NCI-H2196 (cell line): ENCODE measurements around the gene SPATA13.
A peak's percentile ranks its signal among the peaks of the same experiment; 100 is the strongest.

Experiments used
- DNase-seq: peaks from one replicate; lab custom pipeline; 2025; ENCODE audit not compliant: unreplicated experiment; lab: John Stamatoyannopoulos, UW

The SPATA13 gene

DNA sequence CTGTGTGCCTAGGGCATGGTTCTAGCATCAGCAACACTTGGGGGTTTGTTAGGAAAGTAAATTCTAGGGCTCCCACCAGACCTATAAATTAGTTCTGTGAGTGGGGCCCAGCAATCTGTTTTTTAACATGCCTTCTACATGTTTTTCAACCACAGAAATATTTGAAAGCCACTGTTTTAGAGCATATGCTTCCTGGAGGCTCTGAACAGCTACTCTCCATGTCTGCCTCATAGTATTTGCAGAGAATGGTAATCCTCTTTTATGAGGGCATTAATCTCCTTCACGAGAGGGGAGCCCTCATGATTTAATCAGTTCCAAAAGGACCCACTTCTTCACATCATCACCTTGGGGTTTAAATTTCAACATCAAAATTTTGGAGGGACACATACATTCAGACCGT lies 6.0 kb downstream of the SPATA13 start:
- no peak for DNase-seq

DNA sequence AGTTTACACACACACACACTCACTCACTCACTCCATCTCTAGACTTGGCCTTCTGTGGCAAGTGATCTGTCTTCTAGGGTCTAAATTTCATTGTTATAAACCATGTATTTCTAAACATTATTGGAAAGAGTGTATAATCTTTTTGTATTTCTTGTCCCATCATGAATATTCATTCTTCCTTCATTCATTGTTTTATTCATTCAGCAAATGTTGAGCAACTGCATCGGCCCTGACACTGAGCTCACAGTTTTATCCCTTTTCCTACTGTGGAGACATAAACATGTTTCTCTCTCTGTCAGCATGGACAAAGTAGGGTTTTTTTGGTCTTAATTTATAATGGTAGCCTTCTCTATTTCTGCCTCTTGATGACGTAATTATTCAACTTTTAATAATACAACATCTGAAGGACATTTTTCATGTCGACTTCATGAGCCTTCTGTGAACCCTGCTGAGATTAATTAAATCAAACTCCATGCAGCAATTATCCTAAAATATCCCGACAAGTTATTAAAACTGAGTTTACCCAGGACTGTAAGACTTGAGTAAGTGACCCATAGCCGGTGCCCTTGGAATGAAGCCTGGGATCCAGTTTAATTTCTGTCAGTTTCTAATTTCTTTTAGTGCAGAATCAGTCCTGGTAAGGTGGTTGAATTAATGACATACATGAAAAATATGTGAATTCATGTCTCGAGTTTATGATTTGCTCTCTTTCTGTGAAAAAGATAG lies 7.3 kb downstream of the SPATA13 start:
- no peak for DNase-seq

DNA sequence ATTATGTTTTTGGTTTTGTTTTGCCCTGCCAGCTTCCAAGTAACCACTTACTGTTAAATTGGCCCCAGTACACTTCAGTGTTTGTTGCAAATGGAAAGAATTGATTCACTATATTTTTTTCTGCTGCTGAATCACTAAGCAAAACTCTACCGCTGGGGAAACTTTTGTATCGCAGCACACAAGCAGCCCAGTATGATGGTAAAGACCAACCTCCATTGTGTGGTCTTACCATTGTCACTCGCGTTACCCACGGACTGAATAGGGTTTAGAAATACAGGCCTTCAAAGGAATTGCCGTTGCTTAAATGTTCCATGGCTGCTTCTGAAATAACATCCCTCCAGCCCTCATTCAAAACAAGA lies 7.9 kb downstream of the SPATA13 start:
- no peak for DNase-seq

DNA sequence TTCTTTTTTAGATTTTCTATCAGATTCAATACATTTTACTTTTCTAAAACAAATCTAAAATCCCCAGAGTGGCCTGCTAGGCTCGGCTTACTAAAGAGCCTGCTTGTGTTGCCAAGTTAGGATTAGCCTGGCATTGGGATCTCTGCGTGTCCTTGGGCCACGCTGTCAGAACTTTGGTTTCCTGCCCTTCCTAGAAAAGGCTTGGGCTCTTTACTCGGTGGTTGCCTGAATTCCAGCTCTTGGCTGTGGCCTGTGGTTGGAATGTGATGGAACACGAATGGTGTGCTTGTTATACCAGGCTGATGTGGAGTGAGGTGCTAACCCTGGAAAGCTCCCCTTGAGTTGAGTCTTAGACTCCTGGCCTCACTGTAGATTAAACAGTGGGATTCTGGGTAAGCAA lies 8.5 kb downstream of the SPATA13 start:
- no peak for DNase-seq

DNA sequence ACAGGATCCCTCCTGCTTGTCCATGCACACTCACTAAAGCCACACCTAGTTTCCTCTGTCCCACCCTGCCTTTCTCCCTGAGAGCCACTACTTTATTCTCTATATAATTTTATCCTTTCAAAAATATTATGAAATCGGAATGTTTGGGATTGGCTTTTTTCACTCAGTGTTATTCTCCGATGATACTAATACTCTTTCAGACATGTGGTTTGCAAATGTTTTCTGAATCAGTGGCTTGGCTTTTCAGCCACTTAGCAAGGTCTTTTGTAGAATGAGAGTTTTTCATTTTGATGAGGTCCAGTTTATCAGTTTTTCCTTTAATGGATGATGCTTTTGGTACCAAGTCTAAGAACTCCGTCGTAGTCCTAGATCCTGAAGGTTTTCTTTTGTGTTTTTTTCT lies 11.6 kb downstream of the SPATA13 start:
- DNase-seq: no peak

DNA sequence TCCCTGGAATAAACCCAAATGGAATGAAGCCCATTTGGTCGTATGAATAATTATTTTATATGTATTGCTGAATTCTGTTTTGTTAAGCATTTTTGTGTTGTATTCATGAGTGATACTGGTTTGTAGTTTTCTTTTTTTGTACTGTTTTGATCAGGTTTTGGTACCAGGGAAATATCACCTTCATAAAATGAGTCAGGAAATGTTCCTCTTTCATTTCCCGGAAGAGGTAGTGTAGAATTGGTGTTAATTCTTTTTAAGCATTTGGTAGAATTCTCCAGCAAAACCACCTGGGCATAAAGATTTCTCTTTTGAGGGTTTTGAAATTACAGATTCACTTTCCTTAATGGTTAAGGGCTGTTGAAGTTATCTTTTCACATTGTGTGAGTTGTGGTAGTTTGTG lies 13.3 kb downstream of the SPATA13 start:
- no peak for DNase-seq

DNA sequence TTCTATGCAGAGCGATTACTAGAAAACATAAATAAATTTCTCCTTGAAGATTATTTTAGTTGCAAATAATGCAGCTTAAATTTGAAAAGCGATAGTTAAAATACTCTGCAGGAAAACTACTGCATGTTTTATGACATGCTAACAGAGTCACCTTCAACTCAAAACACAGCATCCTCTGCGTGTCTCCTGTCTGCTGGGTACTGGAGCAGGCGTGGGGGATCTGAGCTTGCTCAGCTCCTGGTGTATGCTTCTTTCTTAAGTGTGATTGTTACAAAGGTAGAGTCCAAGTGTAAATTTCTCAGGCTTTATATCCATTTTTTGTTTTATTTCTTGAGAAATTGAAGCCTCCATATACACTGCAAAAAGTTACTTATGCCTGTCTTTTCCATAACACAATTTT lies 15.3 kb downstream of the SPATA13 start:
- no peak for DNase-seq

DNA sequence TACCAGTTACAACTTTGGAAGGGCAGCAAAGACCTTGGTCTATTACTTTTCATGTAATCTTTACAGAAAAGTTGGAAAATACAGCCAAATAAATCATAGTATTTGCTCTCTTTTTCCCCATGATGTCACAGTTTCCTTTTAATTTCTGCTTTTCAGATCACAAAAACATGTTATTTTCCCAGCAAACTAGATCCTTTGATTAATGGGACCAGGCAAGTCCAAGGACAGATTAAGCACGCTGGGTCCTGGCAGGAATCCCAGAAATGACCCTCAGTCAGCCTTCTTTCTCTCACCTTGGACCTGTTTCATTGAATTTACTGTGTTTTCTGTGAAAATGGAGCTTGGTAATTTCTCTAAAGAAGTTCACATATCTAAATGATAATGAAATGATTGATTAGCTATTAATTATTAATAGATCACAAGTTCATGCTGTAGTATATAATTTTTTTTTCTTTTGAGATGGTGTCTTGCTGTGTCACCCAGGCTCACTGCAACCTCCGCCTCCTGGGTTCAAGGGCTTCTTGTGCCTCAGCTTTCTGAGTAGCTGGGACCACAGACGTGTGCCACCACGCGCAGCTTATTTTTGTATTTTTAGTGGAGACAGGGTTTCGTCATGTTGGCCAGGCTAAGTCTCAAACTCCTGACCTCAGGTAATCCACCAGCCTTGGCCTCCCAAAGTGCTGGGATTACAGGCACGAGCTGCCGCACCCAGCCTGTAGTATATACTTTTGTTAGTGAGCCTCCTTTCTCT lies 16.0 kb downstream of the SPATA13 start:
- DNase-seq: no peak

DNA sequence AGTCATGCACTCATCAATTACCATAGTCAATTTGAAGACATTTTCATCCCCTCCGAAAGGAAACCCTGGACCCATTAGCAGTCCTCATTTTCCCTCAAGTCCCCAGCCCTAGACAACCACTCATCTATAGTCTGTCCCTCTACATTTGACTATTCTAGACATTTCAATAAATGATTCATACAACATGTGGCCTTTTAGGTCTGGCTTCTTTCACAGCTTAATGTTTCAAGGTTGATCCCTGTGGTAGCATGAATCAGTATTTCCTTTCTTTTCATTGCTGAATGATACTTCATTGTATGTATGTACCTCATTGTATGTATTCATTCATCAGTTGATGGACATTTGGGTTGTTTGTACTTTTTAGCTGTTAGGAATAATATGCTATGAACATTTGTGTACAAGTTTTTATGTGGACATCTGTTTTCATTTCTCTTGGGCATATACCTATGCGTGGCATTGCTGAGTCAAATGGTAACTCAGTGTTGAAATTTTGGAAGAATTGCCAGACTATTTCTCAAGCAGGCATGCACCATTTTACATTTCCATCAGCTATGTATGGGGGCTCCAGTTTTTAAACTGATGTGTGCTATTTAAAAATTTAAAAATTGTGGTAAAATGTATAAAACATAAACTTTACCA lies 18.4 kb downstream of the SPATA13 start:
- DNase-seq: no peak

DNA sequence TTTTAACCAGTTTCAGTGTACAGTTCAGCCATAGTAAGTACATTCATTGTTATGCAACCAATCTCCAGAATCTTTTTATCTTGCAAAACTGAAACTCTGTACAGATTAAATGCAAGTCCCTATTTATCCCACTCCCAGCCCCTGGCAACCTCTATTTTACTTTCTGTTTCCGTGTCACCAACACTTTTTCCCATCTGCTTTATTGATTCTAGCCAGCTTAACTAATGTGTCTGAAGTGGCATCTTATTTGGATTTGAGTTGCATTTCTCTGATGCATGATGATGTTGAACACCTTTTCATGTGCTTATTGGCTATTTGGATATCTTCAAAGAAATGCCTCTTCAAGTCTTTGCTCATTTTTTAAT lies 18.9 kb downstream of the SPATA13 start:
- no peak for DNase-seq

DNA sequence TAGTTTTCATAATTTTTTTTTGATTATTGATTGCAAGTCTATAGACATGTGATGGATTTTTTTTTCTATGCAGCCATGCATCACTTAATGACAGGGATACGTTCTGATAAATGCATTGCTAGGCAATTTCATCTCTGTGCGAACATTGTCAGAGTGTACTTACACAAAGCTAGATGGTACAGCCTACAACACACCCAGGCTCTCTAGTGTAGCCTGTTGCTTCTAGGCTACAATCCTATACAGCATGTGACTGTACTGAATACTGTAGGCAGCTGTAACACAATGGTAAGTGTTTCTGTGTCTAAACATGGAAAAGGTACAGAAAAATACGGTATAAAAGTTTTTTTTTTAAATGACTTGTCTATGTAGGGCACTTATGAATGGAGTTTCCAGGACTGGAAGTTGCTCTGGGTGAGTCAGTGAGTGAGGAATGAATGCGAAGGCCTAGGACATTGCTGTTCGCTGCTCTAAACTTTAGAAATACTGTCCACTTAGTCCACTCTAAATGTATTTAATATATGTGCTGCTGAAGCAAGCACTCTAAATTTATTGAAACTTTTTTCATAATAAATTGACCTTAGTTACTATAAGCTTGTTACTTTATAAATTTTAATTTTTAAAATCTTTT lies 20.3 kb downstream of the SPATA13 start:
- no peak for DNase-seq

DNA sequence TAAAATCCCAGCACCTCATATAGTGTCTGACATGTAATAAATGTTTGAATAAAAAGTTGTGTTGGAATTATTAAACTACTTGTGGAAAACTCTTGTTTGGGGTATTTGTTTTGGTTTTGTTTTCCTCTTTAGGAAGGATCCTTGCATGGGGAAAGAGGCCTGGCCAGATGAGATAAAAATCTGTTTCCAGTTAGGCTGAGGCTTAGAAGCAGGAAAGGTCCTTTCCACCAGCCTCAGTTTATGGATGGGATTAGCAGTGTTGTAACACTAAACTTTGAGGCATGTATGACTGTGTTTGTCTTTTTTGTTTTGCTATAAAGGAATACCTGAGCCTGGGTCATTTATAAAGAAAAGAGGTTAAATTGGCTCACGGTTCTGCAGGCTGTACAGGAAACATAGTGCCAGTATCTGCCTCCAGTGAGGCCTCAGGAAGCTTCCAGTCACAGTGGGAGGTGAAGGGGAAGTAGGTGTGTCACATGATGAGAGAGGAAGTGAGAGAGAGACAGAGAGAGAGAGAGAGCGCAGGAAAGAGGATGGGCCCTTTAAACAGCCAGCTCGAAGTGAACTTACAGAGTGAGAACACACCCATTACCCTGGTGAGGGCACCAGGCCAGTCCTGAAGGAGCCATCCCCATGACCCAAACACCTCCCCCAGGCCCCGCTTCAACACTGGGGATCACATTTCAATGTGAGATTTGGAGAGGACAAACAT lies 21.6 kb downstream of the SPATA13 start:
- no peak for DNase-seq

DNA sequence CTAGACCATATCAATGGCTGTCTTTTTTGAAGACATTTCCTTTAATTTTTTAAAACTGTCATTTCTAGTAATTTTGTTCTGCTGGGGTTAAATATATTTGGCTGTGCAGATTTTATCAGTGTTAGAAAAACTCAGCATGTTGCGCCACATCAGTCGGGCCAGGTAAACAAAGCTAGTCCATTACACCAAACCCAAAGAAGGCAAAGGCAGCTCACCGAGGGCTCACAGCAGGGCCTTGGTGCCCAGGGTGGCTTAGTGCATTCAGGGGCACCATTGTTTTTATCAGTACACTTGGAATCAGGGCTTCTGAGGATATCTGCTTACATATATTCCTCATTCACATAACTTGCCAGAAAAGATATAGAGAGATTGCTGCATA lies 22.2 kb downstream of the SPATA13 start:
- no peak for DNase-seq

DNA sequence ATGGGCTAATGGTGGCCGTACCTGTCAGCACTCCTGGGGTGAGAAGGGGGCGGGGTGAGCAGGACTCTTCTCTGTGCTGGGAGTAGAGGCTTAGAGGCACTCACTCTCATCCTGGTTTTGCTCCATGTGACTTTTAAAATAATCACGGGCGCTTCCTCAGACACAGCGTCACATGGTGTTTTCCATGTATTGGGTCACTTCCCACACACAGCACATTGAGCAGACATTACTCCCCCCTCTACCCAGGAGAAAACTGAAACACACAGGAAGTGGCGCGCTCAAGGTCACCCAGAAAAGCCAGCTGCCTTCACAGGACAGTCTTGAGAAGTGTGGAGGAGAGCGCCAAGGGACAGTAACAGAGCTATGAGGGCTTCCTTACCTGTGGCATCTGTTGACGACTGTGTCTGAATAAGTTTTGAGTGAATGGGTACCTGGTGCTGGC lies 23.2 kb downstream of the SPATA13 start:
- DNase-seq: no peak

DNA sequence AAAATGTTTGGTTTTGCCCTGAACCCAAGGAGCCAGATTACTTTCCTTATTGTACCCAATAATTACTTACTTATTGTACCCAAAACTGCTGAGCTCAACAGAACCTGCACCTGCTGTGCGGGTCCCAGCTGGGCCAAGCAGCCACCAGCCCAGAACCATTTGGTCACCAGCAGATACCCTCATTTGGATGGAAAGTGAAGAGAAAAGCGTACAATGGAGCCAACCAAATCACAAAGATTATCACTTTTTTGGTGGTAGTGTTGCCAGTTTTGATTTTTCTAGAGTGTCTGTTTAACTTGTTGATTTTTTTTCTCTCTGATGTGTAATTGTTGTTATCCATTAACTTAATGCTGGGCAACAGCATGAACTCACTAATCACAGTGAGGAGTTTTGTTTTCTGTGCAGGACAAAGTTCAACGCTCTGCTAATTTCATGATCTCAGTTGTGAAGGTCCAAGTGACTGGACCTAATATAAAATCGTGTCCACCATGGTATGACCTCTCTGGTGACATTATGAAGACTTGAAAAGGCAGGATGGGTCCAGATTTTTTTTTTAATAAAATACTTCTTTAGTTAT lies 23.8 kb downstream of the SPATA13 start:
- DNase-seq: no peak

DNA sequence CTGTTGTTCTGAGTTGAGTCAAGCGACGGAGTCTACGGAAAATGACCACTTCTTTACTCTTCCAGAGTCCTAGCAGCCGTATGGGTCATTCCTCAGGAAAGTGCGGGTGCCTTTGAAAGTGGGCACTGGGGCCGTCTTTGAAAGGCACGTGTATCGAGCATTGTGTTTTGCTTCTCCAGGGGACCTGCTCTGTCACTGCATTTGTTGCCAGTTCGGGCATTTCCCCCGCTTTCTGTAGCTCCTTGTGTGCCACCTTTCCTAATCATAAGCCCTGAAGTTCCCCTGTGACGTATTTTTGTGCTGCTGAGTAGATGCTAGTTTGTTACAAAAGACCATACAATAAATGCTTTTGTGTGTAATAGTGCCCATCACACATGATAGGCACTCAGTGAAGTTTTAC lies 24.4 kb downstream of the SPATA13 start:
- no peak for DNase-seq

DNA sequence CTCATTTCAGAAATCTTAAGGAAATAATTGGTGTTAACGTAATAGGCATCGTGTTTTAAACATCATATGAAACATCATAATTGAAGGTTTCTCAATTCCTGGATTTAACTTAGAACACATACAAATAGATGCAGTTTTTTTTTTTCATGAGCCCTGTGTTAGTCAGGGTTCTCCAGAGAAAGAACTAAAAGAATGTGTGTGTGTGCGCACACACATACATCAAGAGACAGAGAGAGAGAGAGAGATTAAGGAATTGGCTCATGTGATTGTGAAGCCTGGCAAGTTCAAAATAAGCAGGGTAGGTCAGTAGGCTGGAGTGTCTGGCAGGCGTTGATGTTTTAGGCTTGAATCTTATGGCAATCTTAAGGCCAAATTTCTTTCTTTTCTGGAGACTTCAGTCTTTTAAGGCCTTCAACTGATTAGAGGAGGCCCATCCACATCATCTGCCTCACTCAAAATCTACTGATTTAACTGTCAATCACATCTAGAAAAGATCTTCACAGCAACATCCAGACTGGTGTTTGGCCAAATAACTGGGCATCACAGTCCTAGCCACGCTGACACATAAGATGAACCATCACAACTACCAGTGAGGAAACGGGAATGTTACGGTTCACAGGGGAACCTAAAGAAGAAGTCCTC lies 25.2 kb downstream of the SPATA13 start:
- DNase-seq: no peak

DNA sequence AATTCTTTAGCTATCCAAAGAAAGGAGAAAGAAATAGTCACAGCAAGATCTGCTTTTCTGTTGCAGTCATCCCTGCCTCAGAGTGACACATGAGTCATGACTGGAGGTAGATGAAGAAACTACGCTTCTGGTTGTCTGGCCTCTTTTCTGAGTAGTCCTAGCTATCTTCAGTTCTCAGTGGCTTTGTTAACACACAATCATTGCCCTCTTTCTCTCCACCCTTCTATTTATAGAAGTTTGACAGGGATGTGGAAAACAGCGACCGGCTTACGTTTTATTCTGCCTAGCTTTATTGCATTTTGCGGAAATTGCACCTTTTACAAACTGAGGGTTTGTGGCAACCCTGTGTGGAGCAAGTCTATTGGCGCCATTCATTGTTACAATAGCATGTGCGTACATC lies 26.7 kb downstream of the SPATA13 start:
- DNase-seq: no peak

DNA sequence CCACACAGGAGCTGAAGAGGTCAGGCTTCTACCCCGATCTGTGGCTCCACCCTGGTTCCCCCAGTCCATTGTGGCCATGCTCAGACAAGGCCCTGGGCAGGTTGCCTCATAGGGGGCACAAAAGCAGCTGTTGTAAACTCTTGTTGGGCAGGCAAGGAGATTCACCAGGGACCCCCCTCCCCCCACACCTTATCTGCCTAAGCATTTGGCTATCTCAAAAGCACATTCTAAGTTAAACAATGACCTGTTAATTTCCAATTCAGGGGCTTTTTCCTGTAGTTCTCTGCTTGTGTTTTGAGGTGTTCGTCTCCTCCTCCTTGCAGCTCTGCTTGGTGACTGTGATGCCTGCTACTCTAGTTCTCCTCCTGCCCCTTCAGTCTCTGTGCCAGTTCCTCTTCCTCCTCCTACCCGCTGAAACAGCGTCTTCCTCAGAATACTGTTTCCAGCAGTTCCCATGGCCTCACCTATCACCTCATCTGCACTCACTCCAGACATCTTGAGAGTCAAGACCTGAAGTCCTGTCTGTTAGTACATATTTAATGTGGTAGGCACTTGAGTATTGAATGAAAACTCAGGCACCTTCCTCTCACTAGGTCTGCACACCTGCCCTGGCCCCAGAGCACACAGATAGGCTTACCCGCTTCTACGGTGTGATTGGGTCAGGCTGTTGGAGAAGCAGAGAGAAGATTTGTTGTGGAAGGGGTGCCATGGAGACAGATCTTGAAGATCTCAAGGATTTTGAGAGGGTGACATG lies 31.7 kb downstream of the SPATA13 start:
- peak; percentile 25 for DNase-seq

DNA sequence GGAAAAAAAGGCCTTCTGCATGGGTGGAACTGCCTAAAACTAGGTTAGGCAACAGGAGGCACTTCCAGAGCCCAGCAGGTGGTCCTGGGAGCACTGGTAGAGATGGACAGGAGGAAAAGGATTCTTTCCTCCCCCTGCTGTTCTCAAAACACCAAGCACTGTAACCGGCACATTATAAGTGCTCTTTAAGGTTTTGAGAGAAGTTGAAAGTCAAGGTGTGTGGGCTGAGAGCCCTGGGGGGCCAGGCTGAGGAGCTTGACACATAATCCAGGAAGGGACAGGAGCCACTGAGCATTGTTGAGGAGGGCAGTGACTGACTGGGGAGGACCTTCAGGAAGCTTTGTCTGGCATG lies 32.3 kb downstream of the SPATA13 start:
- no peak for DNase-seq
